ENCODE data around the gene INPP4B.

DNA sequence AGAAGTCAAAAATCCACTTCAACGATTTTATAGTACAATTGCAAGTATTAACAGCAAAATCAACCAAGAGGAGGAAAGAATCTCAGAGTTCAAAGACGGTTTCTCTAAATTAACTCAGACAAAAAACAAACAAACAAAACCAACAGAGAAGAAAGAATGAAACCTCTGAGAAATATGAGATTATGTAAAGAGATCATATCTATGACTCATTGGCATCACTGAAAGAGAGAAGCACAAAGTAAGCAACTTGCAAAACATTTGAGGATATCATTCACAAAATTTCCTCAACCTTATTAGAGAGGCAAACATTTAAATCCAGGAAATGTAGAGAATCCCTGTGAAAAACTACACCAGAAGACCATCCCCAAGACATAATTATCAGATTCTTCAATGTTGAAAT, 370.4 kb downstream of the INPP4B start:
- TF ChIP-seq POLR2A (IDR thresholded peaks at IDR 0.05; ENCODE audit: low read depth, low read length) = no peak
- TF ChIP-seq POLR2AphosphoS5 (IDR thresholded peaks at IDR 0.05; ENCODE audit: low read depth, low read length) = no peak

Data from GM12891 (cell line).